NCI-H2081 (cell line): ENCODE measurements around the gene CFAP100.

Experiments
- DNase-seq, 2 experiments: peaks; one replicate each; lab custom pipeline; 2025; lab: John Stamatoyannopoulos, UW

Gene CFAP100

DNA sequence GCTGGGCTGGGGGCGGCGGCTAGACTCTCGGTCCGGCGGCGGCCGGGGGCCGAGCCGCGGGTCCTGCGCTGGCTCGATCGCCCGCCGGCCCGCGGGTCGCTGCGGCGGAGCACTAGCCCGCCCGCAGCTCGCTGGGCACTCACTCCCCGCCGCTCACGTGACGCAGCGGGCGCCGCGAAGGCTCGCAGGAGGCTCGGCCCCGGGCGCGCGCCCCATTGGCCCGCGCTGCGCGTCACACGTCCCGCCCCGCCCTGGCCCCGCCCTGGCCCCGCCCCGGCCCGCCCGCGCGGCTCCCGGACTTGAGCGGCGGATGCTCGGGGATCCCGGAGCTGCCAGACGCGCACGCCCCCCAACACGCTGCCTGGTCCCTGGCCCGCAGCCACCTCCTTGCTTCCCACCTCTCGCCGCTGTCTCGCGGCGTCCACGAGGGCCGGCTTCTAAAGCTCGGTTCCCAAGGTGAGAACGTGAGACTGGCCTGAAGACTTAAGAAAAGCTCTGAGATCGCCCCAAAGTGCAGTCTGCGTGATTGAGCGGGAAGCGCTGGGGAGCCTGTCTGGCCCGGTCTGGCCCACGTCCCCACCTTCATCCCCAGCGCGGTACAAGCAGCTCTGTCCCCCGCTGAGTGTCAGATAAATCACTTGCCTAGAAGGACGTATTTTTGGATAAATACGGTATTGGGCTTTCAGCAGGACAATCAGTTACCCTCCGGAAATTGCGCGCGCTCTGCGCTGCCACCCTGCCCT, 37.2 kb upstream of the CFAP100 start, which contains the start of gene KLF15:
TSS of gene KLF15 (minus strand) at position 114 of the 743 bp plus-strand sequence. CDS start 4,486 bp downstream, outside the sequence.
- DNase-seq, result peak; percentile 88

DNA sequence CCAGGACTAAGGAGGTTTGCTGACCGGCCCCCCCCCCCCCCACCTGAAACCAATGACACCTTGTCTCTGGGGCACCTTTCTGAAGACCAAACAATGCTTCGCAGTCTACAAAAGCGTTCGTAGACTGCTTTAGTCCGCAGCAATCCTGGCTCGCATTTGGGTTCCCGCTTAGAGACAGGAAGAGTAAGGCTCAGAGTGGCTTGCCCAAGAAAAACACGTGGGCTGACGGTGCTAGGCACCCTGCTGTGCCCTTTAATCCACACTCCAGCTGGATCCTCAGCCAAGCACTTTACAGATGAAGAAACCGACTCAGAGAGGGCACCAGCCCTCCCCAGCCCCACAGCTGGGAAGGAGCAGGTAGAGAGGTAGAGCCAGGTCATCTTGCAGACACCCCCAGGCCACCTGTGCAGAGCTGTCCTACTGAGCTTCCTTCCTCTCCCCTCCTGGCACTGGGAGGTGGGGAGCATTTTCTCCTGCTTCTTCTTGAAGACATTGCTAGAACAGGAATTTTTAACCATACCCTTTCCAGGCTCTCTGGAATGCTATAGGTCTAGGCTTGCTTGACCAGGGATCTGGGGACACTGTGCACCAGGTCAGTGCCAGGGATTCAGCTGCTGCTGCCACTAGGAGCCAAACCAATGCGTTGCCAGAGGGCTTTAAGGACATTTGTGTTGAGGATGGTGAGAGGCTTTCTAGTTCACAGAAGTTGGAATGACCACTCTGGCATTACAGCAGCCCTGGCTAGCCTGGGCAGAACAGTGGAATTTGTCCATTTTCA, 36.5 kb upstream of the CFAP100 start:
- peak in 1 of 2 experiments; percentile 67 for DNase-seq

DNA sequence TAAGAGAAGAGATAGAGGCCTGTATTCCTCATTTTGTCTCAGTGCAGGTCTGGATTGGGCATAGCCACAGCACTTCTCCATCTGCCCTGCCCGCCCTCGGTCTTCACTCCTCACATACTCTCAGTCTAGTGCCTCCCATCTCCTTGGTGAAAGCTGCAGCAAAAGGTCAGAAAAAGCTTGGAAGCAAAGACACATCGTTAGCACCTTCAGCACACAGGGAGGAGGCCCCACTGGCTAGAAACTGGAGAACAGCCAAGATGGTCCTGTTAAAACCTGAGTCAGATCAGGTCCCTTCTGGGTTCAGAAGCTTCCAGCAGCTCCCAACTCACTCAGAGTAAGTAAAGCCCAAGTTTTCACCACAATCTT, 35.9 kb upstream of the CFAP100 start:
- no peak for DNase-seq

DNA sequence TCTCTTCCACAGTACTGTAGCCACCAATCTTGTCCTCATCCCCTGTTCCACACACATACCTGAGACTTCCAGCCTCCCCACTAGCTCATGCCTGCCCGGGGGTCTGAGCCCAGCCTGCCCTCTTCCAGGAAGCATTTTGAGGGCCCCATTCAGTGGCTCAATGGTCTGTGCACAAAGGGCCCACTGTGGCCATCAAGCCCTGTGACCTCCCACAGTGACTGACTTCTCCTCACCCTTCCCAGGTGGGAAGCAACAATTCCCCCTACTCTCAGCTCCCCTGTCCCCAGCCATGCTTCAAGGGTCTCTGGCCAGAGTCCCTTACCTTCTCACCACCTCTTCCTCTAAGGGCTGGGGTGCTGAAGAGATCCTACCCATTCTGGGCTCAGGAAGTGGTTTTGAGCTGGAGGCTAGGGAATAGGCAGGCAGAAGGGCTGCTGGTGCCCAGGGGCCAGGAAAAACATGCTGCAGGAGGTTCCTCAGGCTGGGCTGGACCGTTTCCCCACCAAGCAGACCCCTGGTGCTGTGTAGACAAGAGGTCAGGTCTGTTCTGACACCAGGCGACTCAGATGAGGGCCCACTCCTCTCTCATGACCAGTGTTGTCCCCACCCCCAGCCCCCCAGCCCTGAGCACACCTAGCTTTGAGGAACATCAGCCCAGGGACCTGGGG, 34.5 kb upstream of the CFAP100 start:
- no peak for DNase-seq

DNA sequence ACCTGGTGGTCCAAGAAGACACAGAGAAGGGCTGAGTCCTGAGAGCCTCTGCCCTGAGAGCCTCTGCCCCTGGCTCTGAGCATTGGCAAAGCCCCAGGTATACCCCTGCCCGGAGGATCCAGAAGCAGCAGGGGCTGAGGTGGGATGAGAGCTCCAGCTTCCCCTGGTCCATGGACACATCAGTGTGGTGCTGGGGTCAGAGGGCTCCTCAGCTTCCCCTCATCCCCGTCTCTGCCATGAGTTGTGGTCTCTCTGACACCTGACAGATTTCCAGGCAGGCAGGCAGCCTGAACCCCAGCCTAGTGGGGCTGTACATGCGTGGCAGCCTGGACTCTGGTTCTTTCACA, 34.0 kb upstream of the CFAP100 start:
- DNase-seq, result no peak

DNA sequence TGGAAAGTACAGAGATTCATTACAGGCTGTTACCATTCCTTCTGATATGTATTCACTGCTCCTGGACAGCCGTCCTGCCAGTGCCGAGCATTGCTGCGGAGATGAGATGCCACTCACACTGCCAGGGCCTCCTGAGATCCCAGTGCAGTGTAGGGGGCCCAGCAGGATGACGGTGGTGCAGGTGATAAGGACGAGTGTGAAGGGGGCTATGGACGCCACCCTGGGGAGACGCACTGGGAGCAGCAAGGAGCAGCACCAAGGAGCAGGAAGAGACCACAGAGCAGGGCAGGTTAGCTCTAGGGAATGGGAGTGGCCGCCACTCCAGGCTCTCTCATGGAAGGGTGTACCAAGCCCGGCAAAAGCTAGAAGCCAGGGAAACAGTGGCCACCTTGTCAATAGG, 33.5 kb upstream of the CFAP100 start:
- no peak for DNase-seq

DNA sequence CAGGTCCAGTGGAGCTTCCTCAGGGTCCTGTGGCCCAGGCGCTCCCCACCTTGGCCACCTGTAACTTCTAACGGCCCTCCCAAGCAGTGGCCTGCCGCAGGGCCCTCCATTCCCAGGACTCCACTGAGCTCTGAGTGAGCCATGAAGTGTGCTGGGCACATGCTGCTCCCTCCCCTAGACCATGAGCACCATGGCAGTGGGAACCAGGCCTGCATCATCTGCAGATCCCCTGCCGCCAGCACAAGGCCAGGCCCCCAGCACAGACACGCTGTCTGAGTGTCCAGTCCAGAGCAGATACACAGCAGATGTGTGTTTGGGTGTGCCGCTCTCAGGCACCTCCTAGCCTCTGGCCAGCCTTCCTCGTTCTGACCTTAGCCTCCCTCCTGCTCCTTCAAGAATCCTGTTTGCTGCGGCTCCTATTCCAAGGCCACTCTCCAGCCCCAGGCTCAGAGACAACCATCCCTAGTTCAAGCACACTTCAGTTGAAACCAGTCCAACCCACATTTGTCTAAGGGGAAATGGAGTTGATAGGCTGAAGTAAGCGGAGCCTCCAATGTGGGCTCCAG, 30.5 kb upstream of the CFAP100 start:
- DNase-seq, result no peak

DNA sequence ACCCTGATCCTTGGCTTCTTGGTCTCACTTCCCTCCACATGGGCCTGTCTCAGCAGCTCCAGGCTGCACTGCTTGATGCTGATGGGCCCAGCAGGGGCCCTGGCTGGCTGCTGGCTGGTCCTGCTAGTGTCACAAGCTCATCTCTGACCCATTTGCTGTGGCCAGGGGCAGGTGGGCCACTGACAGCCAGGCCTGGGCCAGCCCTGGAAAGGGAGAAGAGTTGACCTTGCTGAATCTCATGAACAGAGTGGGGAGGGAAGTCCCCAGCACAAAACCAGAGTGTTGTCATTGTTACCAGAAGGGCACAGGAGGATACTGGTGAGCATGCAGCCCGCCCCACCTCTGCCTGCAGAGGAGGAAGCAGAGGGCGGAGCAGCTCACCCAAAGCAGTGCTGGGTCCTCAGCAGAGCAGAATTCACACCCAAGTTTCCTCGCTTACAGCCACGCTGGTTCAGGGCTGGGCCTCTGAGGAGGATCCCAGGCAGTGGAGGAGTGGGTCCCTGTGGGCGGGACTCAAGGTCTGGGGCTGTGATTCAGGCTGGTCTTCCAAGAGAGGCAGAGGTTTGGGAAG, 29.9 kb upstream of the CFAP100 start:
- no peak for DNase-seq

DNA sequence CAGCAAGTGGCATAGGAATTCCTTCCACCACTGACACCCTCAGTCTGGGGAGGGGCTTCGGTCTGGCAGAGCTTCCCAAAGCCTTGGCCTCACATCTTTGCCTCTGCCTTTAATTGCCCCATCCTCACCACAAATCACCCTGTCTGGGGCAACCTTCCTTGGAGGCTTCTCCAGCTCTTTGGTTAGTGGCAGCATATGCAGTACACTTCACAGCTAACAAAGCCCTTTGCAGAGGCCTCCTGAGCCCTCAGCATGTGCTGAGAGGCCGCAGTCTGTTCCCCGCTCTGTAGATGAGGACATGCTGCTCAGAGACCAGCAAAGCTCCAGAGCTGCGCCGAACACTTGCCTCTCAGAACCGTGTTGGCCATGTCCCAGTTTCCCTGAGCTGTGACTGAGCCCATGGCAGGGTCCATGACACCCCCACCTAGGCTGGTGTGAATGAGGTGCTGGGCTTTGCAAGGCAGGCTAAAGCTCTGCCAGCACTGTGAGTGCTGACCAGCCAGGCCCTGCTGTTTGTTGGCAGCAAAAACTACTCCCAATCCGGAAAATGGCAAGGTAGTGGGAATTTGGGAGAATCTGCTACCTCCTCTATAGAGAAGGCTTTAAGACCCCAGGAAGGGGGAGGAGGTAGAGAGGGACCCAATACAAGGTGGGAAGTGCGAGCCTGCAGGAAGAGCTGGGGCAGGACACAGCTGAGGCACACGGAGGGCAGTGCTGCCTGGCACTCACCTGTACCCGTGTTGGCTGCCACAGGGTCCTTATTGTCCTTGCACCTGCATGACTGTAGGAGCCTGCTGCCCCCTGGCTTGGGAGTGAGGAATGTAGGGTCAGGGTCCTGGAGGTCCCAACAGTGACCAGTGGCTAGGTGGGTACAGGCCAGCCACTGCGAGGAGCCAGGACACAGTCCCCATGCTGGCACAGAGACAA, 29.1 kb upstream of the CFAP100 start:
- no peak for DNase-seq

DNA sequence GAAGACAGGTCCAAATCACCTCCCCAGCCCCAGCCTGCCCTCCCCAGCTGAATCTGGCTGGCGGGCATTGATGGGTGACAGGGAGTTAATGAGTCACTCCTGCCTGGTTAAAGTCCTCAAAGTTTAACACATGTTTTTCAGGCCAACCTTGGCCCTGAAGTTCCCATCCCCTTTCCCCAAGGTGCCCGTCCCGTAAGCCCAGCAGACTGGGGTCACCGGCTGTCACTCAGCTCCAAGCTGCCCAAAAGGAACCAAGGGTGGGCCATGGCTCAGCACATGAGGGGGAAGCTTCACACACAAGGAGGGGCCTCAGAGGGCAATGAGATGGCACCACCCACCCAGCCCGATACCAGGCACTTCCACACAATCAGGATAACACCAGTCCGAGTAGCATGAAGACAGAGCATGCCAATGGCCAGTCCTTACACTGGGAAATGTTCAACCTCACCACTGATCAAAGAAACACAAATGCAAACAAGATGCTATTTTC, 27.3 kb upstream of the CFAP100 start:
- no peak for DNase-seq

DNA sequence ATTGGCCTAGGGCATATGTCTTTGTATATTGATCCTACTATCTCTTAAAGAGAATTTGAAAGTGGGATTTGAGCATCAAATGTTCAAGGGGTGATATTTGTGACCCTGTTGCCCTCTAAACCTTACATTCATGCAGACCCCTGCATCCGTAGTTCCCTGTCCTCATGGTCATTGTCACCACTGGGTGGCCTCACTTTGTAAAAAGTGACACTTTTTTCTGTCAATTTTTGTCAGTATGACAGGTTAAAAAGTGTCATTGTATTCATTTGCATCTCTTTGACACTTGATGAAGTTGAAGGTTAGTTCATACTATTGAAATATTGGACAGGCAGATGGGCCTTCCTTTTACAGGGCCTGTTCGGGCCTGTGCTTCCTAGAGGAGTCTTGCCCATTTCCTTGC, 25.2 kb upstream of the CFAP100 start:
- DNase-seq, result no peak

DNA sequence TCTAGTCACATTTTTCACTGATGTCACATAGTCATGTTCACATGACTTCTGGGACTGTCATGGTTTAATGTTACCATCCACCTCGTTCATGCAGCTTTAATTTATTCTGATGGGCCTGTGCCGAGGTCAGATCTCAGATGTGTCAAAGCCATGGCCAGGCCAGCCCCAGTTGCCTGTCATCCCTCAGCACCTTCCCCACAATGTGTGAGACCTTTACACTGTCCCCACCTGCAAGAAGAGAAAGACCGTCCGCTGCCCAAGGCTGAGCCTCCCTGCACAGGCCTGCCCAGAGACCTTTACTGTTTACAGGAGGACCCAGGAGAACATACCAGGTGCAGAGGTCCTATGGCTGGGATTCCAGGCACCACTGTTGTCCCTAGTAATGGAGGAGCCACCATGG, 24.7 kb upstream of the CFAP100 start:
- DNase-seq, result no peak

DNA sequence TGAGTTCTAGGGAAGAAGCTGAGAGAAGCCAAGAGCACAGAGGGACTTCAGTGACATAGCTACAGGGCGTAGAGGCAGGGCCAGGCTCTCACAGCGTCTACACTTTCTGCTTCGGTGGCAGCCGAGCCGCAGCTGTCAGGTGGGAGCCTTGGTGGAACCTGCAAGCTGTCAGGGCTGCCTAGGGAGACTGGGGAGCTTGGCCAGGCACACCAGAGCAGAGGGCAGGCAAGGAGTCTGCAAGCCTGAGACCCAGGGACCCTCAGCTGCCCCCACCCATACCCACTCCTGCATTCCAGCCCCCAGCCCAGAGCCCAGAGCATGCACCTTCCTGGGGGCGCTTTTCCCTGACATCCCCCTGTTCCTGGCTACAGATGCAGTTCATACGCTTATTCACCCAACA, 24.1 kb upstream of the CFAP100 start:
- no peak for DNase-seq

DNA sequence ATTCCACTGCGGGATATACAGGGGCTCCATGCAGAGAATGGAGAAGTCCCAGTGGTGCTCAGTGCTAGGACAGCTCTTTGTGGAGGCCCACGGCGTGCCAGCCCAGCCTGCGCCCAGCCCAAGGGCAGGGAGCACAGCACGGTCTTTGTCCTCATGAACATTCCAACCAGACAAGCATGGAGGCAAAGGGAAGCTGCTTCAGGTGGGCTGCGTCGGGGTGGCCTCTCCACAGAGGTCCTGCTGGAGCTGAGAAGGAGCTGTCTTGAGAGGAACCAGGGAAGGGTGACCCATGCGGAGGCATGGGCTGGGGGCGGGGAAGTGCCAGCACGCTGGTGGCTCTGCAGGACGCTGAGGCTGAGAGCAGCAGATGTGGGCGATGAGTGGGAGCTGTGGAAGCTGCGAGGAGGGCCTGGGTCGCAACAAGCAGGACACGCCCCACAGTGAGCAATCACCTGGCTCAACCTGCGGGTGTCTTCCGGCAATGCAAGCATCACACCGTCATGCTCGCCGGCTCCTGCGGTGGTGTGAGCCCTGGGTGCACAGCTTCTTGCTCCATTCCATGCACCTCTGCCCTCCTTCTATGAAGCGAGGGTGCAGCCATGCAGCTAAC, 23.5 kb upstream of the CFAP100 start:
- DNase-seq, result no peak

DNA sequence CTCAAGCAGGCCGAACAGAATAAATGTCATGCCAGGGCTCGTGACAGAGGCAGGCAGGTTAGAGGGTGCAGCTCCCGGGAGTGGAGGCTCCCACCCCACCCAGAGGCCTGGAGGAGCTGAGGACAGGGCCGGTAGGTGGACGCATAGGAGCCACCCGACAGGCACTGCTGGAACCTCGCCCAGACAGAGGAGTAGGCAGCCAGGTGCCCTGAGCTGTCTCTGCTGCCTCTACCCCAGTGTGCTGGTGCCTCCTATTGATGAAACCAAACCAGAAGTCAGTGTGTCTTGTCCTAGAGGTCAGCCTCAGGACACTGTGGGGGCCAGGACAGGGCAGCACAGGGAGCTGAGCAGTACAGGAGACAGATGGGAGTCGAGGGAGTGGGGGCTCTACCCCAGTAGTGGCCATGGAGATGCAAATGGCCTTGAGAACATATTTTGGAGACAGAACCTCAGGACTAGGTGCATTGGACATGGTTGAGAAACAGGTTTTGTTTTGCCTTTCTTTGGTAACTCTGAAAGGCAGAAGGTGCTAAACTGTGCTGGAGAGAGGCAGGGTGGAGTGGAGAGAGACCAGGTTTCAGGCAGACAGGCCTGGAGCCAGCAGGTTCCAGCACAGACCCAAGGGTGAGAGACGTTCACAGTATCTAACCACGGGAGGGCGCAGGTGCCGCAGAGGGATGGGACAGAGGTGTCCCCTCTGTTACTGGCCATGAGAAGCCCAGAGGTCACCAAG, 22.1 kb upstream of the CFAP100 start:
- no peak for DNase-seq

DNA sequence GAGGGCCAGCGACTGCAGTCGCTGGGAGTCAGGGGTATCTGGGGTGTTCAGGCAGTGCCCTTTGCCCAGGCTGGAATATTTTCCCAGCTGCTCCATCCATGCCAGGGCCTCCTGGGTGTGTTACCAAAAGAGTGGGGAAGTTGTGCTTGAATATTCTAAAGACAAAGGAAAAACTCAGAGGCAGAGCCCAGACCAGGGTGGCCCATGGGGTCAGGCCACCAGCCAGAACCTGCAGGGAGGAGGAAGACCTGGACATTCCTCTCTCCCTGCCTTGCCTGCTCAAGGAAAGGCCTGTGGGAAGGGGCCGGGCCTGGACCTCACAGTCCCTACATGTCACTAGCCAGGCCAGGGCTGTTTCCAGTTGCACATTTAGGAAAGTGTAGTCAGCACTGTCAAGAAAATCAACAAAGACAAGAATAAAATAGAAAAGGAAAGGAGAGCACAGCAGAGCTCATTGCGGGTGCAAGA, 21.5 kb upstream of the CFAP100 start:
- no peak for DNase-seq

DNA sequence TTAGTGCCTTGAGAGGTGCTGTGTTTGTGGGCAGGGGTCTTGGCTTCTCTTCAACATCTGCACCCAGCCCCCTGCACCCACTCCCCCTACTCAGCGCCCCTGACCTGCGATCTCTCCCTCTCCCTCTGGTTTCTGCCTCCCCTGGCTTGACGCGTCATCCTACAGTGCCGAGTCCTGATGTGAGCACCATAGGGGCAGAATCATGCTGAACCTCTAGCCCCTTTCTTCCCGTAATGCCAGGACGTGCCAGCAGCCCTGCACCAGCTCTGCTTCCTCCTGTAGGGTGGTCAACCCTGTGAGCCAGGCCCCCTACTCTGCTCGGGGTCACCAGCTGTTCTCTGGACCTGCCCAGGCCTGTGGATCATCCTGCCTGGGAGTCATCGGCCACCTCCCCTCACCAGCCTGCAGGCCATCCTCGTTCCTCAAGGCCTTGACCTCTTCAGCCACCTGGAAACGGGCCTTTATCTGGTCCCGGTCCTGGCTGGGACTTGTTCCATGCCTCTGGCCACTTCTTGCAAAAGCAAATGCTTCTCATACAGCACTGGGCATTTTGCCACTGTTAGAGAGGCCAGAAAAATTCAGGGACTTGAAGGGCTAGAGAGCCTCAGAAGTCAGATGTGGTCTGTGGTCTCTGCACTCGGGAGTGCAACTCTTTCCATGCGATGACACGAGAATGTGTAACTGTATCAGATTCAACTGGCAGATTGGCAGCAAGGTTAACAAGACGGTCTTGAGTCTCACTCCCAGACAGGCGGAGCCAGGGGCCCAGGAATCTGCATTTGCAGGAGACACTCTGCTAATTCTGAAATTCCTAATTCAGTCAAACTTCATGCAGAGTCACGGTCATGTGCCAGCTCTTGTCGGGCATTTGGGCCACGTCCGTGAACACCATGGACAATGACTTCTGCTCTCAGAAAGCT, 20.8 kb upstream of the CFAP100 start:
- DNase-seq, result no peak

DNA sequence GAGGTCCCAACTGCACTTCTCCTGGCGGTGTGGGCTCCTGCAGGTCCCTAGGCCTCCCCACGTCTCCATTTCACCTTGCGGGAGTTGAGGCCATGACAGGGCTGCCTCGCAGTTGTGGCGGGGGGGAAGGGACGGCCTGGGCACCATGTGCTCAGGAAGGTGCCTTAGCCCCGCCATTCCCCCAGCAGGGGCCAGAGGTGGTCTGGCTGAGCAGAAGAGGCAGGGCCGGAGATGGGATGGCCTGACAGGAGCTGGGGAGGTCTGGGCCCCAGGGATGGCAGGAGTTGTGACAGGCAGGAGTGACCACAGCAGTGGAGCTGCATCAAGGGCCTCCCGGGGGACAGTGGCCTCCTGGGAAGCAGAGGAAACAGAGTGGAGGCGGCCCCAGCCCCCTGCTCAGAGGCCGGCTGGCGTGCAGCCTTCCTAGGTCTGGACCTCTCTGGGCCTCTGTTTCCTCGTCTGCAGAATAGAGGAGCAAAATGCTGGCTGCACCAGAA, 18.8 kb upstream of the CFAP100 start:
- DNase-seq, result no peak

DNA sequence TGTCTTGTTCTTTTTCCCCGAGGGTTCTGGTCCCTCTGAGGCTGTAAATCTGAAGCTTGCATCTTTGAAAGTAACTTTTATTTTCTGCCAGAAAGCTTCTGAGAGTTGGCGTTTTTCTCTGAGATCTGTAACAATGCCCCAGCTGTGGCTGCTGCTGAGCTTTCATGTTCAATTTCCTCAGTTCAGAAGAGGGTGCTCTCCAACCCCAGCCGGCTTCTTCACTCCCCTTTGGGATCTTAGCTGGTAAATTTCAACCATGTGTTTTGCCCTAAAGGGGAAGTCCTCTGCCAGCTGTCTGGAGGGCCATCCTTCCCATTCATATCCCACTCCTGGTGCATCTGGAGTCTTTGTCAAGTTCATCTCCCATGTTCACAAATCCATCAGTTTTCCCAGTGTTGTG, 18.3 kb upstream of the CFAP100 start:
- no peak for DNase-seq
